Gastrocnemius medialis (tissue), 4 donors: ENCODE measurements around the gene ERBB2. TPM values are rescaled to one million over a fixed set of nuclear protein-coding genes. Genes with fewer than 3 reads are reported as not detected.
A peak's percentile ranks its signal among the peaks of the same experiment; 100 is the strongest.

ENCODE experiments used
- ATAC-seq, 2 donors: fragments of 150-250 bp; one replicate each; pipeline ENCODE4 v1.9.1; 2016
- DNase-seq, 2 donors: peaks; one replicate each; pipeline ENCODE4 v3.0.0-alpha.2; 2019
- H3K27ac ChIP-seq, 4 donors: fragments of 200-600 bp; sonication (generic); 1 replicate in 1 of 4; 2 replicates in 3 of 4; pipeline ENCODE4 v1.5.1; 2016 to 2018; ENCODE audit warnings: mild to moderate bottlenecking in 2 of 4, moderate library complexity in 1 of 4
- H3K27me3 ChIP-seq, 3 donors: fragments of 200-600 bp; sonication (generic) in 2 of 3; 1 replicate in 1 of 3; 2 replicates in 2 of 3; pipeline versions ENCODE4 v1.5.1 to v1.6.0; 2016 to 2019; ENCODE audit warnings: mild to moderate bottlenecking in 1 of 3, moderate library complexity in 1 of 3
- H3K36me3 ChIP-seq, 2 donors: fragments of 200-600 bp; sonication (generic) in 1 of 2; one replicate each; pipeline ENCODE4 v1.5.1; 2017 to 2018
- H3K4me1 ChIP-seq, 2 donors: fragments of 200-600 bp; sonication (generic) in 1 of 2; one replicate each; pipeline ENCODE4 v1.5.1; 2016 to 2017; ENCODE audit warnings: mild to moderate bottlenecking in 2 of 2
- H3K4me3 ChIP-seq, 4 donors: fragments of 200-600 bp; sonication (generic) in 3 of 4; 1 replicate in 1 of 4; 2 replicates in 3 of 4; pipeline ENCODE4 v1.5.1; 2016 to 2019; ENCODE audit warnings: mild to moderate bottlenecking in 2 of 4
- H3K9me3 ChIP-seq, 3 donors: fragments of 200-600 bp; sonication (generic) in 2 of 3; 1 replicate in 1 of 3; 2 replicates in 2 of 3; pipeline ENCODE4 v1.5.1; 2016 to 2019
- POLR2A ChIP-seq, 2 donors: fragments of 450-650 bp; IDR thresholded peaks; one replicate each; pipeline ENCODE4 v1.6.1; 2017; ENCODE audit warnings: antibody characterized with exemption in 2 of 2, mild to moderate bottlenecking in 2 of 2, moderate library complexity in 2 of 2
- in situ Hi-C, 4 donors: fragments of 200-750 bp; cut with MboI; loops; one replicate each; pipeline versions ENCODE4 v1.15.0 to v1.8.0; 2017; ENCODE audit warnings: low sequenced_read_pairs in 4 of 4
- intact Hi-C: fragments of 100-400 bp; cut with DNase I; formaldehyde crosslinking; loops from one replicate; pipeline ENCODE4 v1.15.1; 2023; ENCODE audit warnings: low total_unique reads
- total RNA-seq, 4 donors: library from RNA; depleted of rRNA; stranded (reverse); fragments of >200 nt; gene quantifications; one replicate each; pipeline versions ENCODE4 v1.1.0 to v1.2.3, GENCODE V29; 2016
- TF ChIP-seq, protein P1 (sequence below), 5 experiments: fragments of 450-650 bp in 3 of 5; fragments of 200-600 bp in 2 of 5; sonication (generic) in 2 of 5; IDR thresholded peaks in 4 of 5; conservative IDR thresholded peaks in 1 of 5; 1 replicate in 4 of 5; 2 replicates in 1 of 5; pipeline ENCODE4 v1.5.1; 2016 to 2019; ENCODE audit warnings: antibody characterized with exemption in 5 of 5, mild to moderate bottlenecking in 3 of 5, moderate library complexity in 3 of 5

The ERBB2 gene
- total RNA-seq, 4 donors from 2014 or later = 6.0 to 26.4 (median 15.3) TPM

DNA sequence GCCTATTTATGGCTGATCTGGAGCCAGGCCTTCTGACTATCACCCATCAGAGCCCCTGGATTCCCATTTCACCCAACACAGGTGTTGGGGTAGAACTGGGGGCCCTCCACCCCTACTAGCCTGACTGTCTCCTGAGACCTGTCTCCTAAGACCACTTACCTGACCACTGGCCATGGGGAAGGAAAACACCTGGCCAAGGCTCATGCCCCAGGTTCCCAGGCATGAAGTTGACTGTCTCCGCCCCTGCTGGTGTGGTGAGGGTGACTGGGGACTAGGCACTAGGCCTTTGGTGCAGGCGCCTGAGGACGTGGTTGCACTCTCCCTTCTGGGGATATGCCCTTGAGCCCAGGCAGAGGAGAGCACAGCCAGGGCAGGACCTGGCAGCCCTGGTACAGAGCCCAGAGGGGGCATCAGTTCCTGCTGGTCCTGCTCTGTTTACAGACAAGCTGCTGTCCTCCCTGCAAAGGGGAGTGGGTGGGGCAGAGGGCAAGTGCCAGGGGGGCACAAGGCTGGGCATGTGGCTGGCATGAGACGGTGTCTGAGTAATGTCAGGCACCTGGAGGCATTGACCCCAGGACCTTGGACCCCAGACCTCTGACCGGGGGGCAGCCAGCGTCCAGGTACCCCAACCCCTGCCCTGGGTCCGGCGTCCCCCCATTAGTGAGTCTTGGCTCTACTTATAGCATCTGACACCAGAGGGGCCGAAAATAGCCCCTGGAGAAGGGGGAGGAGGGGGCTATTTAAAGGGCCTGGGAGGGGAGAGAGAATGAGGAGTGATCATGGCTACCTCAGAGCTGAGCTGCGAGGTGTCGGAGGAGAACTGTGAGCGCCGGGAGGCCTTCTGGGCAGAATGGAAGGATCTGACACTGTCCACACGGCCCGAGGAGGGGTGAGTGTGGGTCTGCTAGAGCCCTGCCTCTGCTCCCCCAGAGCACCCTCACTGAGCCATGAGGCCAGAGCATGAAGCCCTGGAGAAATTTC is 35.0 kb upstream of the ERBB2 start, which contains the start of gene TCAP:
TCAP (plus strand) TSS at position 769 of the 981 bp plus-strand sequence; CDS start at position 780, 11 bp downstream.
- Histone ChIP-seq H3K4me3 (peak within 1 kb of the TSS; percentile 52 to 62 (median 59)), H3K27ac (peak within 1 kb of the TSS; percentile 96 to 99 (median 98))

DNA sequence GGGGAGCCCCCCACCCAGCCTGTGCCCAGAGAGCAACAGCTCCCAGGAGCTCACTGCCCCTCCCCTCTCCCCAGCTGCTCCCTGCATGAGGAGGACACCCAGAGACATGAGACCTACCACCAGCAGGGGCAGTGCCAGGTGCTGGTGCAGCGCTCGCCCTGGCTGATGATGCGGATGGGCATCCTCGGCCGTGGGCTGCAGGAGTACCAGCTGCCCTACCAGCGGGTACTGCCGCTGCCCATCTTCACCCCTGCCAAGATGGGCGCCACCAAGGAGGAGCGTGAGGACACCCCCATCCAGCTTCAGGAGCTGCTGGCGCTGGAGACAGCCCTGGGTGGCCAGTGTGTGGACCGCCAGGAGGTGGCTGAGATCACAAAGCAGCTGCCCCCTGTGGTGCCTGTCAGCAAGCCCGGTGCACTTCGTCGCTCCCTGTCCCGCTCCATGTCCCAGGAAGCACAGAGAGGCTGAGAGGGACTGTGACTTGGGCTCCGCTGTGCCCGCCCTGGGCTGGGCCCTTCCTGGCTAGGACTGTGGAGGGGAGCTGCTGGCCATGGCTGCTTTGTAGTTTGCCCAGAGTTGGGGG is 34.1 kb upstream of the ERBB2 start:
- peak overlapping the region; percentile 96 to 99 (median 98) for H3K27ac ChIP-seq
- H3K27me3 ChIP-seq = no peaks in the 10 kb centered on the region
- in situ Hi-C loops = no loop called here
- H3K36me3 ChIP-seq = no peaks in the 10 kb centered on the region
- TF ChIP-seq, protein P1, sequence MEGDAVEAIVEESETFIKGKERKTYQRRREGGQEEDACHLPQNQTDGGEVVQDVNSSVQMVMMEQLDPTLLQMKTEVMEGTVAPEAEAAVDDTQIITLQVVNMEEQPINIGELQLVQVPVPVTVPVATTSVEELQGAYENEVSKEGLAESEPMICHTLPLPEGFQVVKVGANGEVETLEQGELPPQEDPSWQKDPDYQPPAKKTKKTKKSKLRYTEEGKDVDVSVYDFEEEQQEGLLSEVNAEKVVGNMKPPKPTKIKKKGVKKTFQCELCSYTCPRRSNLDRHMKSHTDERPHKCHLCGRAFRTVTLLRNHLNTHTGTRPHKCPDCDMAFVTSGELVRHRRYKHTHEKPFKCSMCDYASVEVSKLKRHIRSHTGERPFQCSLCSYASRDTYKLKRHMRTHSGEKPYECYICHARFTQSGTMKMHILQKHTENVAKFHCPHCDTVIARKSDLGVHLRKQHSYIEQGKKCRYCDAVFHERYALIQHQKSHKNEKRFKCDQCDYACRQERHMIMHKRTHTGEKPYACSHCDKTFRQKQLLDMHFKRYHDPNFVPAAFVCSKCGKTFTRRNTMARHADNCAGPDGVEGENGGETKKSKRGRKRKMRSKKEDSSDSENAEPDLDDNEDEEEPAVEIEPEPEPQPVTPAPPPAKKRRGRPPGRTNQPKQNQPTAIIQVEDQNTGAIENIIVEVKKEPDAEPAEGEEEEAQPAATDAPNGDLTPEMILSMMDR (IDR thresholded peaks at IDR 0.05 in 4 of 5, conservative IDR thresholded peaks at IDR 0.05 in 1 of 5) = peak; percentile 23 to 41 (median 28)
- peak; percentile 35 to 56 for TF ChIP-seq POLR2A (IDR thresholded peaks at IDR 0.05)
- ATAC-seq (peak; percentile 34 to 48), DNase-seq (peak; percentile 70 to 88)
- H3K4me1 ChIP-seq = peaks cover 67 to 82% of the 10 kb centered on the region in 2 donors
- peak overlapping the region; percentile 52 to 62 (median 59) for H3K4me3 ChIP-seq
- intact Hi-C loops = loop anchor here (2.0 to 10.0 kb wide), 2 partner anchors 29 to 471 kb away; partner anchors contain the start of genes CACNB1 and STARD3
- H3K9me3 ChIP-seq = no peaks in the 10 kb centered on the region

More for the DNA sequence above, 35.0 kb upstream of the ERBB2 start, which contains the start of gene TCAP:
- H3K27me3 ChIP-seq = no peaks in the 10 kb centered on the region
- ATAC-seq = peak; percentile 14 to 26
- peaks cover 75 to 85% of the 10 kb centered on the region in 2 donors for H3K4me1 ChIP-seq
- intact Hi-C loops (loop anchor here (2.0 to 10.0 kb wide), 3 partner anchors 28 to 470 kb away; partner anchors contain the start of genes CACNB1 and STARD3), in situ Hi-C loops (no loop called here)
- no peaks in the 10 kb centered on the region for H3K36me3 ChIP-seq
- TF ChIP-seq POLR2A (IDR thresholded peaks at IDR 0.05) = peak in 1 of 2 donors; percentile 79
- TF ChIP-seq, protein P1 (IDR thresholded peaks at IDR 0.05 in 4 of 5, conservative IDR thresholded peaks at IDR 0.05 in 1 of 5) = no peak
- no peaks in the 10 kb centered on the region for H3K9me3 ChIP-seq
- DNase-seq = peak in 1 of 2 donors; percentile 81

DNA sequence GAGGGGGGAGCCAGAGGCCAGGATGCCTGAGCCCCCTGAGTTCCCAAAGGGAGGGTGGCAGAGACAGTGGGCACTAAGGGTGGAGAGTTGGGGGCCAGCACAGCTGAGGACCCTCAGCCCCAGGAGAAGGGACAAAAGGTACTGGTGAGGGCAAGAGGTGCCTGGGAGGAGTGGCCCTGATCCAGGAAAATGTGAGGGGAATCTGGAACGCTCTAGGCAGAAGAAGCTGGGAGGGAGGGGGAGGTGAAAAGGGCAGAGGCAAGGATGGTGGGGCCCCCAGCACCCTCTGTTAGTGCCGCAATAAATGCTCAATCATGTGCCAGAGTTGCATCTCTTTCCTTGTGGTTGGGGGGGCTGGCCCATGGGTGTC is 33.6 kb upstream of the ERBB2 start:
- DNase-seq (no peak), ATAC-seq (peak; percentile 2 to 9)
- in situ Hi-C loops (no loop called here), intact Hi-C loops (loop anchor here (10.0 kb wide), 1 partner anchor 471 kb away; the partner anchor contains the start of gene CACNB1)
- Histone ChIP-seq H3K27ac (peak overlapping the region; percentile 96 to 99 (median 98)), H3K4me1 (peaks cover 66 to 82% of the 10 kb centered on the region in 2 donors), H3K9me3 (no peaks in the 10 kb centered on the region), H3K36me3 (no peaks in the 10 kb centered on the region), H3K4me3 (peak overlapping the region; percentile 52 to 62 (median 59)), H3K27me3 (no peaks in the 10 kb centered on the region)
- TF ChIP-seq, protein P1 (IDR thresholded peaks at IDR 0.05 in 4 of 5, conservative IDR thresholded peaks at IDR 0.05 in 1 of 5) = no peak
- TF ChIP-seq POLR2A (IDR thresholded peaks at IDR 0.05) = no peak

DNA sequence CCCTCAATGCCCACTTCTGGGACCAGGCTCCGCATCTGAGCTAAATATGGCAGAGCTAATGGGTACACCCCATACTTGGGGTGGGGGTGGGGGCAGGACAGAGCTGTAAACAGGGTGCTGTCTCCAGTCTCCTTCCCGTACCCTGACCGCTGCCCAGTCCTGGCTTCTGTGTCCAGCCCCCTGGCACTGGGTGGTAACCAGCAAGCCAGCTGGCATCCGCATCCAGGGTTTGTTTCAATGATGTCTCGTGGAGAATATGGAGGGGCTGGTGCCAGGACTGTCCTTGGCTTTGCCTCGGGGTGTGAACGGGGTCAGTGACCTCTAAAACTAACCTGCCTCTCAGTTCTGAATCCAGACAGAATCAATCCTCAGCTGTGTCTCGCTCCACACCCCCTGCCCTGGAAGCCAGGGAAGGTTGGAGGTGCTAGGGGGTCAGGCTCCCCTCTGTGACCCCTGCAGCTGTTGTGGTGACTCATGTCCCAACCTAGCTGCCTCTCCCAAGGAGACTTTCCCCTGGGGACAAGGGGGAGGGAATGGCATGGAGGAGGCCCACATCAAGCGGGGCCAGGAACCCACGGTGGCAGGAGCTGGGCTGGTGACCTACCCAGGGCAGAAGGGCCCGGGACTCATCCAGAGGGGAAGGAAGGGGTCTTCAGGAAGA is 33.1 kb upstream of the ERBB2 start:
- intact Hi-C loops = loop anchor here (10.0 kb wide), 1 partner anchor 472 kb away; the partner anchor contains the start of gene CACNB1
- Histone ChIP-seq H3K4me1 (peaks cover 63 to 81% of the 10 kb centered on the region in 2 donors), H3K36me3 (no peaks in the 10 kb centered on the region), H3K9me3 (no peaks in the 10 kb centered on the region), H3K27ac (peak overlapping the region; percentile 96 to 99 (median 98)), H3K4me3 (peak overlapping the region; percentile 52 to 62 (median 59)), H3K27me3 (no peaks in the 10 kb centered on the region)
- TF ChIP-seq, protein P1 (IDR thresholded peaks at IDR 0.05 in 4 of 5, conservative IDR thresholded peaks at IDR 0.05 in 1 of 5) = no peak
- TF ChIP-seq POLR2A (IDR thresholded peaks at IDR 0.05) = peak; percentile 62 to 87
- DNase-seq (peak; percentile 75 to 94), ATAC-seq (peak; percentile 55 to 60)
- in situ Hi-C loops = no loop called here
